Mucosa of rectum (tissue), 2 donors: ENCODE measurements around the gene SNRNP25.

Source experiments
- H3K27ac ChIP-seq, 2 donors: one replicate each; pipeline ENCODE4 v1.7.0; 2013; ENCODE audit warnings: inconsistent platforms in 2 of 2, low read depth in 2 of 2, low read length in 2 of 2
- H3K27me3 ChIP-seq, 2 donors: one replicate each; pipeline ENCODE4 v1.7.0; 2013; ENCODE audit warnings: low read length in 2 of 2; ENCODE audit not compliant: control insufficient read depth in 2 of 2, insufficient read depth in 2 of 2
- H3K36me3 ChIP-seq, 2 donors: one replicate each; pipeline ENCODE4 v1.7.0; 2013; ENCODE audit warnings: low read length in 2 of 2; ENCODE audit not compliant: control insufficient read depth in 2 of 2, insufficient read depth in 2 of 2
- H3K4me1 ChIP-seq, 2 donors: one replicate each; pipeline ENCODE4 v1.7.0; 2013; ENCODE audit warnings: low read length in 2 of 2, mild to moderate bottlenecking in 1 of 2; ENCODE audit not compliant: control insufficient read depth in 2 of 2, insufficient read depth in 2 of 2
- H3K4me3 ChIP-seq, 2 donors: one replicate each; pipeline ENCODE4 v1.7.0; 2013; ENCODE audit warnings: low read length in 2 of 2
- H3K9ac ChIP-seq, 2 donors: one replicate each; pipeline ENCODE4 v1.7.0; 2013; ENCODE audit warnings: low read length in 2 of 2, low read depth in 1 of 2, mild to moderate bottlenecking in 1 of 2
- H3K9me3 ChIP-seq, 2 donors: one replicate each; pipeline ENCODE4 v1.7.0; 2013; ENCODE audit warnings: low read length in 2 of 2; ENCODE audit not compliant: control insufficient read depth in 2 of 2
- donor health status: healthy.
- donor health status: Normal muscosa, but diverticular disease.

Gene SNRNP25

DNA sequence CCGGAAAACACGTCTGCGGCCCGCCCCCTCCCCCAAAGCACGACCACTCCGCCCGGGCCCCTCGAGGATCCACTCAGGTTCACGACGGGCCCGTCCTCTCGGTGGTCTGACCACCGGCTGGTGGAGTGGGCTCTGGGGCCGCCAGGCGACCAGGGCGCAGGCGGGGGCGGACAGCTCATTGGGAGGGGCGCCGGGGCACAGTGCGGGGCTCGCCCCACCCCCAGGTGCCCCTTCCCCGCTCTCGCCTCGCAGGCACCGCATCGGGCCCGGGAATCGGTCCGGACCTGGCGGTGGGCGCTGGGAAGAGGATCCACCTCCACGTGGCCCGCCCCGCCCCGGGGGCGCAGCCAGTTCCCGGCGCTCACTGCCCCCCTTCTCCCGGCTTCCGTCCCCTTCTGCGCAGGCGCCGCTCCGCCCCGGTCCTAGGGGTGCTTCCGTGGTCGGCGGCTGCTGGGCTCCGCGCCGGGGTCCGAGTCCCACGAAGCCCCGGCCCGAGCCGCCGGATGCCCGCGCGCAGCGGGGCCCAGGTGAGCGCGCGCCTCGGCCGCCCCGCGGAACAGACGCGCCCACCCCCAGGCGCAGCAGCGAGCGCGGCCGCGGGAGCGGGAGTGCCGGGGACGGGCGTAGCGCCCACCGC is 24.3 kb downstream of the SNRNP25 start, which contains the start of gene MPG:
Gene MPG, plus strand, starts transcription at position 419 of the 637 bp plus-strand sequence. Its CDS starts 85 bp downstream, at position 504.
- Histone ChIP-seq H3K4me3 (peak within 1 kb of the TSS; percentile 74 to 84), H3K36me3 (peaks cover 3 to 8% of the 10 kb centered on the region in 2 donors), H3K27me3 (peaks cover 0 to under 1% of the 10 kb centered on the region in 2 donors), H3K9ac (peak within 1 kb of the TSS; percentile 72 to 93), H3K27ac (peak within 1 kb of the TSS; percentile 73 to 84), H3K9me3 (no peaks in the 10 kb centered on the region), H3K4me1 (peaks cover 28 to 53% of the 10 kb centered on the region in 2 donors)

DNA sequence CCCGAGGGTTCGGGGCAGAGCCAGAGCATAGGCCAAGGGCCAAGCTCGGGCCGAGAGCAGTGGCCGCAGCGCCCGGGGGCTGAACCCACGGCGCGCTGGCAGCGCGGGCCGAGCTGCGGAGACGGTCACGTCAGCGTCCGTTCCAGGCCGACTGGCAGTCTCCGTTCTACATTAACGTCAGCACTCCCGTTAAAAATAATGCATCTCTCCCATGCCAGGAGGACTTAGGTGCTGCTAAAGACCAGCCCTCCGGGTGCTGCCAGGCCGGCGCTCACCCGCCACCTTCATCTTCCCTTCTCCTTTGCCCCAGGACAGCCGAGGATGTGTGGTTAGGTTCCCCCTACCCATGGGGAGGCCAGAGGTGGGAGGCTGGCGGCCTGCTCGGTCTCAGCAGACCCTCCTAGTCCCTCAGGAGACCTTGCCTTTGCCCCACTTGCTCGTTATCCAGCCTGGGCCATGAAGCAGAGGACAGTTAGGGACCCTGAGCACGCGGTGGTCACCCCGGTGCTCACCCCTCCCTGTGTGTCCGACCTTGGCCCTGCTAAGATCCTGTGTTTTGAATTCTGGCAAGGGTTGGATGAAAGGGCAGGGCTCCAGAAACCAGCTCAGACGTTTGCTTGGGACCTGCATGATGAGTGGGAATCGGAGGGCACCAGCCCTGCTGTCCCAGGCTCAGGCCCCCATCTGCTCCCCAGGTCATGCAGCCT is 25.0 kb downstream of the SNRNP25 start:
- peaks cover 3 to 8% of the 10 kb centered on the region in 2 donors for H3K36me3 ChIP-seq
- H3K9ac ChIP-seq, result peak overlapping the region; percentile 72 to 93
- H3K9me3 ChIP-seq, result no peaks in the 10 kb centered on the region
- H3K27me3 ChIP-seq, result no peaks in the 10 kb centered on the region
- H3K27ac ChIP-seq, result peak overlapping the region; percentile 73 to 84
- H3K4me1 ChIP-seq, result peaks cover 27 to 47% of the 10 kb centered on the region in 2 donors
- H3K4me3 ChIP-seq, result peak overlapping the region; percentile 74 to 84

DNA sequence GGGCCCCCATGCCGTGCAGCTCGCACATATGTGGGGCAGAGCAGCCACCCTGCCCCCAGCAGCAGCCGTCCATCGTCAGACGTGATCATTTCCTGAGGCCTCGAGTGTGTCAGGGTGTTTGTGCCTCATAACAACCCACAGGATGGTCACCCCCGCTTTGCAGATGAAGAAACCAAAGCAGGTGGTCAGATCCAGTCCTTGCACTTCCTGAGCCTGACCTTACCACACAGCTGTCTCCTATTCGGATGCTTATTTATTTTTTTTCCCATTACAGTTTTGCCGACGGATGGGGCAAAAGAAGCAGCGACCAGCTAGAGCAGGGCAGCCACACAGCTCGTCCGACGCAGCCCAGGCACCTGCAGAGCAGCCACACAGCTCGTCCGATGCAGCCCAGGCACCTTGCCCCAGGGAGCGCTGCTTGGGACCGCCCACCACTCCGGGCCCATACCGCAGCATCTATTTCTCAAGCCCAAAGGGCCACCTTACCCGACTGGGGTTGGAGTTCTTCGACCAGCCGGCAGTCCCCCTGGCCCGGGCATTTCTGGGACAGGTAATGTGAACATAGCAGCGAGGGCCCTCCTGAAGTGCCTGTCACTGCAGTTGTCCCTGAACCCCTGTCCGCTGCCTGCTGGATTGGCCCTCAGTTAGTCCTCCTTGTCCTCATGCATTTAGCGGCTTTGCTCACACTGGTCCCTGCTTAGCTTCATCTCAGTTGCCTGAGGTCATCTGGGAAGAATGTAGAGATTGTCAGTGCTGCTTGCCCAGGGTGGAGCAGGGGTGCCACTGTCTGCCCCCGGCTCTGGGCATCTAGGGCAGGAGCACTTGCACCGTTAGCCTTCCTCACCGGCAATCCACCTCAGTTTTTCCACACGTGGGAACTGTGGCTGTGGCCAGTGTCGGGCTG is 25.8 kb downstream of the SNRNP25 start:
- H3K4me1 ChIP-seq, result peaks cover 34 to 43% of the 10 kb centered on the region in 2 donors

DNA sequence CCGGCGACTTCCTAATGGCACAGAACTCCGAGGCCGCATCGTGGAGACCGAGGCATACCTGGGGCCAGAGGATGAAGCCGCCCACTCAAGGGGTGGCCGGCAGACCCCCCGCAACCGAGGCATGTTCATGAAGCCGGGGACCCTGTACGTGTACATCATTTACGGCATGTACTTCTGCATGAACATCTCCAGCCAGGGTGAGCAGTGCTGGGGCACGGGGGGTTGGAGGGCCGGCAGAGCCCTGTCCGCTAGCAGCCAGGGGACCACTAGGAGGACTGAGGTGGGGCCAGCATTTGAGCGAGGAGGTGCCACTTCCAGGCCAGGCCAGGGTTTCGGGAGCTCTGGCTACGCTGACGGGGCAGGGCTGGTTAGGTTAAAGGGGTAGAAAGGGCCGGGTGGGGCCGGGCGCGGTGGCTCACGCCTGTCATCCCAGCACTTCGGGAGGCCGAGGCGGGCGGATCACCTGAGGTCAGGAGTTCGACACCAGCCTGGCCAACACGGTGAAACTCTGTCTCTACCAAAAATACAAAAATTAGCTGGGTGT is 29.5 kb downstream of the SNRNP25 start:
- H3K9me3 ChIP-seq, result no peaks in the 10 kb centered on the region
- H3K9ac ChIP-seq, result no peak overlapping the region
- H3K27ac ChIP-seq, result no peak overlapping the region
- H3K4me1 ChIP-seq, result peaks cover 18 to 24% of the 10 kb centered on the region in 2 donors
- H3K27me3 ChIP-seq, result no peaks in the 10 kb centered on the region
- H3K36me3 ChIP-seq, result peaks cover 16 to 22% of the 10 kb centered on the region in 2 donors
- no peak overlapping the region for H3K4me3 ChIP-seq

More for the DNA sequence above, 25.8 kb downstream of the SNRNP25 start:
- Histone ChIP-seq H3K9ac (no peak overlapping the region), H3K36me3 (peaks cover 5 to 8% of the 10 kb centered on the region in 2 donors), H3K27ac (peak overlapping the region in 1 of 2 donors; percentile 84), H3K4me3 (peak overlapping the region; percentile 74 to 84), H3K9me3 (no peaks in the 10 kb centered on the region), H3K27me3 (no peaks in the 10 kb centered on the region)

DNA sequence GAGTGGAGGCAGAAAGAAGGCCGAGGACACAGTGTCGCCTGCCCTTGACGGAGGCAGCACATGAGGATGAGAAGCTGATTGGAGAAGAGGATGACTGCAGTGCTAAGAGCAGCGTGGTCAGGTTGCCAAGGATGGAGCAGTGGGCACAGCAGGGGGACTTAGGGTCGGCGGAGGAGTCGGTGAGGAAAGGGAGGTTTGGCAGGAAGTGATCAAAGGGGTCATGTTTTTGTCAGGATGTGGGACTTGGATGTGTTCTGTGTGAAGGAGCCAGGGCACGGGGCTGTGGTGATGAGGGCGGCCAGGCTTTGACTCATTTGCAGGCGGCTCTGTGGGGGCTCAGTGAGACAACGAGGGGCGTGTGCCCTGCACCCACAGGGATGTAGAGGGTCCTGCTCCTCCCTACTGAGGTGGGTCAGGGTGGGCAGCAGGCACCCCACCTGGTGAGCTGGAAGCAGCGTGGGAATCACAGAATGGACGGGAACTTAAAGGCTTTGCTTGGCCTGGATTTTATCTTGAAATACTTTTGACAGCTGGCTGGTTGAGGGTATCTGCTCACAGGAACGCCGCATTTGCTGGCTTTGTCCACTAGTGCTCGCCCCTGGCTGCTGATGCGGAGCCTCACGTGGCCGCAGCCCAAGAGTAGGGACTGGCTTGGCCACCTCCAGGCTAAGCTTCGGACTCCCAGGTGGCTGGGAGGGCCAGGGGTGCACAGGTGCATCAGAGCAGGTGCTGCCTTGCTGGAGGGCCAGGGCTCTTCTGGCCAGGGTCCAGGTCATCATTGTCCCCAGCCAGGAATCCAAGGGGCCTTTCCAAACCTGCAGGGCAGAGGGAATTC is 30.4 kb downstream of the SNRNP25 start:
- Histone ChIP-seq H3K4me3 (no peak overlapping the region), H3K9ac (no peak overlapping the region), H3K36me3 (peaks cover 22 to 28% of the 10 kb centered on the region in 2 donors), H3K9me3 (no peaks in the 10 kb centered on the region), H3K27me3 (no peaks in the 10 kb centered on the region), H3K27ac (peak overlapping the region; percentile 21 to 56), H3K4me1 (peaks cover 12 to 18% of the 10 kb centered on the region in 2 donors)

DNA sequence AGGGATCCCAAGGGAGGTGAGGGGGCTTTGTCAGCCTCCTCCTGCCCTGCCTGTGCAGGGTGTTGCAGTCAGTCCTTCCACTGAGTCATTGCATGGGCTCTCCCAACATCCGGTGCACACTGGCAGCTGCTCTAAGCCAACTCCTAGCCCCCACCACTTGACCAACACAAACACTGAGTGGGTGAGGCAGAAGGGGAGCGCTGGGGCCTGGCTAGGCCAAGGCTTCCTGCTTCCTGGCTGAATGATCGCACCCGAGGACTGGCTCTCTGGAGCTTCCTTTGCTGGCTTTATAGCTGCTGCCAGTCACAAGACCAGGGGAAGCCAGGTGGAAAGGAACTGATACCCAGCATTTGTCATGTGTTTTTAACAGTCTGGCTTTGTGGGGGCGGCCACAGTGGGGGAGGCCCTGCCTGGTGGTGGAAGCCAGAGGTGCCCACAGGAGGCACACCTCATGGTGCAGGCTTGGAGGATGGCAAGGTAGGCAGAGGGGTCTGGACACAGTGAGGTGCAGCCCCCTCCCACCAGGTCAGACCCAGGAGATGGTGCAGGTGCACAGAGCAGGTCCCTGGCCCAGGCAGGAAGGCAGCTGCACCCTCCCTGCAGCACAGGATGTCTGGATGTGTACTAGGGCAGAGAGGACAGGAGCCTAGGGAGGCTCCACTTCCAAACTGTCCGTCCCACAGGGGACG is 31.2 kb downstream of the SNRNP25 start:
- H3K9me3 ChIP-seq, result no peaks in the 10 kb centered on the region
- H3K4me1 ChIP-seq, result peaks cover 11 to 17% of the 10 kb centered on the region in 2 donors
- H3K27me3 ChIP-seq, result no peaks in the 10 kb centered on the region
- H3K36me3 ChIP-seq, result peaks cover 25 to 31% of the 10 kb centered on the region in 2 donors
- no peak overlapping the region for H3K9ac ChIP-seq
- H3K4me3 ChIP-seq, result no peak overlapping the region
- H3K27ac ChIP-seq, result peak overlapping the region; percentile 21 to 56

DNA sequence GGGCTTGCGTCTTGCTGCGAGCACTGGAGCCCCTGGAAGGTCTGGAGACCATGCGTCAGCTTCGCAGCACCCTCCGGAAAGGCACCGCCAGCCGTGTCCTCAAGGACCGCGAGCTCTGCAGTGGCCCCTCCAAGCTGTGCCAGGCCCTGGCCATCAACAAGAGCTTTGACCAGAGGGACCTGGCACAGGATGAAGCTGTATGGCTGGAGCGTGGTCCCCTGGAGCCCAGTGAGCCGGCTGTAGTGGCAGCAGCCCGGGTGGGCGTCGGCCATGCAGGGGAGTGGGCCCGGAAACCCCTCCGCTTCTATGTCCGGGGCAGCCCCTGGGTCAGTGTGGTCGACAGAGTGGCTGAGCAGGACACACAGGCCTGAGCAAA is 31.8 kb downstream of the SNRNP25 start:
- H3K27me3 ChIP-seq, result no peaks in the 10 kb centered on the region
- no peaks in the 10 kb centered on the region for H3K9me3 ChIP-seq
- H3K36me3 ChIP-seq, result peaks cover 23 to 32% of the 10 kb centered on the region in 2 donors
- H3K27ac ChIP-seq, result peak overlapping the region in 1 of 2 donors; percentile 56
- H3K4me1 ChIP-seq, result peaks cover 11 to 17% of the 10 kb centered on the region in 2 donors
- H3K4me3 ChIP-seq, result no peak overlapping the region
- no peak overlapping the region for H3K9ac ChIP-seq

DNA sequence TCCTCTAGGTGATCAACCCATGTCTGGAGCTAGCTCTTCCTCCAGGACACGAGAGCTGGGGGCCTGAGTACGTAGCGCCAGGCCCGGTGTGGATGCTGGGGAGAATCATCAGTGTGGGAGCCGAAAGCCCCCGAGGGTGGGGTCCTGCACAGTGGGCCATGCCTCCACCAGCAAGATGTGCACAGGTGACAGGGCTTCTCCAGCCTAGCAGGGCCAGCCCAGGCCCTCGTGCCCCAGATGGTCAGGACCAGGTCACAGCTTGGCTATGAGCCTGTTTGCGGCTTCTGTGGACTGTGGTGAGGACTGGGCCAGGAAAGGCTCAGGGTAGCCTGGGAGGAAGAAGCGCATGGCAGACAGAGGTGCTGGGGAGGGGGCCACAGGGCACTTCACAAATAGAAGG is 32.2 kb downstream of the SNRNP25 start:
- peaks cover 11 to 17% of the 10 kb centered on the region in 2 donors for H3K4me1 ChIP-seq
- peaks cover 23 to 34% of the 10 kb centered on the region in 2 donors for H3K36me3 ChIP-seq
- H3K4me3 ChIP-seq, result no peak overlapping the region
- no peaks in the 10 kb centered on the region for H3K27me3 ChIP-seq
- H3K9ac ChIP-seq, result no peak overlapping the region
- no peak overlapping the region for H3K27ac ChIP-seq
- no peaks in the 10 kb centered on the region for H3K9me3 ChIP-seq
